DMS 273 treated with DMSO at 0.1 percent for 48 hours (cell line): ENCODE data around the gene MAP4K2.
"Not testable (repeated sequence)": the region's sequence is repeated elsewhere in the genome, so short reads cannot be mapped to it uniquely, and the experiment has no call there.

Experiments used
- DNase-seq: peaks from one replicate; lab custom pipeline; 2025; lab: John Stamatoyannopoulos, UW

The MAP4K2 gene

GRCh38 chr11:64838600-64839334 lies 35.8 kb upstream of the MAP4K2 start:
- no peak for DNase-seq

DNA sequence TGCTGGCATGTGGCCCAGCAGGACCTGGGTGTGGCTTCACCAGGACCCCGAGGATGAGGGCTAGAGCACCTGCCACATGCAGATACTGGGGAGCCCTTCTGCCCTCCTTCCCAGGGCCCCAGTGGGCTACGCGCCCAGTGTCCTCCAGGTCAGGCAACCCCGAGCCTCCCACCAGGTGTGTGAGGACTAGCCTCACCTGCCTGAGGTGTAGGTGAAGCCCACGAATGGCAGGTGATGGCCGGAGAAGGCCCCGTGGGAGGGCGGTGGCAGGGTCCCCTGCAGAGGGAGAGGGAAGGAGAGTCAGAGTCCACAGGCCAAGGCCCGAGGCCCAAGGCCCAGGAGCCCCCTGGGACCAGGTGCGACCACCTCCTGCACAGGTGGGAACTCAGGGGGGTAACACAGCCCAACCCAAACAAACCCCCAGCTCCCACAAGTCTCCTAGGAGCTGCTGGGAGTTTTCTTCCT lies 34.9 kb upstream of the MAP4K2 start:
- DNase-seq, result no peak

- no peak for DNase-seq
These were observed 33.5 kb upstream of the MAP4K2 start for GRCh38 chr11:64836448-64837072.

GRCh38 chr11:64835616-64836447 lies 32.8 kb upstream of the MAP4K2 start:
- DNase-seq, result no peak

DNA sequence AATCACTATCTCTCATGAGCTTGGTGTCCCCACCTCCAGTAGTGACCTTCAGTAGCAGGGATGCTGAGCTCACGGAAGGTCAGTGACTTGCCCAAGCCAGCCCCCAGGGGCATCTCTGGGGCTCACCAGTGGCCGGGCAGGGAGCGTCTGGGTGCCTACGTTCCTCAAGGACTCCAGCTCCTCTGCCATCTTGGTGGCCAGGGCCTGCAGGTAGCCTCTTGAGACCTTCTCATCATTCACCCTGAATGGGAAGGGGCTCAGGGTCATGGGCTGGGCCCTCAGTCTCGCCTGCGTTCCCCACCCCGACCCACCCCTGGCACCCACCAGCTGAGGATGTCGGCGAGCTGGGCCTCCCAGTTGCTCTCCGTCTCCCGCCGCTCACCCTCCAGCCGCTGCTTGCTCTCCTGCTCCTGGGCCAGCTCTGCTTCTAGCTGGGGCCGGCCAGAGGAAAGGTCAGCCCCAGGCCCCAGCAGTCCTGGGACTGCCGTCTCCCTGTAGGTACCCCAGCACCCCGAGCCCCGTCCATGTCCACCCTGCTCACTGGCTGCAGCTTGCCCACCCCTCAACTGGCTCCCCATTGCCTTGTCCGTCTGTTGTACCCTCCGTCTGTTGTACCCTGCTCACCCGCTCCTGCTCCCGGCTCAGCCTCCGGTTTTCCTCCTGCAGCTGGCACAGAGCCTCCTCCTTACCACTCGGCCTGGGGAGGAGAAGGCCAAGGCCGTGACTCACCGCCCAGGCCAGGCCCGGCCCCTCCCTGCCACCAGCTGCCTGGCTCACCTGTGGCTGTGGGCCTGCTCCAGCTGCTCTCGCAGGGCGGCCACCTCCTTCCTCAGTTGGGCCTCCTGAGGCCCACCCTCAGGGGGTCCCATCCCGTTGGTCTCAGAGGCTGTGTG lies 32.0 kb upstream of the MAP4K2 start:
- DNase-seq, result no peak

- DNase-seq, result no peak
These were observed 31.2 kb upstream of the MAP4K2 start for GRCh38 chr11:64834031-64834722.

DNA sequence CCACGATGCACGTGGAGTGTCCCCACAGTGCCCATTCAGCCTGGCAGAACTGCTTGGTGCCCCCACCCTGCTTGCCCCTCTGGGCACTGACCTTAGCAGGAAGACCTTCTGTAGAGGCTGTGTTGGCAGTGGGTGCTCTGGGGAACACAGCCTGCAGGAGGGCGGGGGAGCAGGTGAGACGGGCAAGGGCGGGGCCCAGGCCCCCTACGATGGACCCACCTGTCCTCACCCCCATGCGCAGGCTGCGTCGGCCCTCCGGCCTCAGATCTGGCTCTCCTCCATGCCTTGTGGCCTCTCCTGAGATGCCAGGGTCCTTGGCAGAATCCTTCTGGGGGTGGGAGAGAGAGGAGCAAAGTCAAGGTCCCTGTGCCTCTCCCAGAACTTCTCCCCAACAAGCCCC lies 30.5 kb upstream of the MAP4K2 start:
- DNase-seq, result no peak

DNA sequence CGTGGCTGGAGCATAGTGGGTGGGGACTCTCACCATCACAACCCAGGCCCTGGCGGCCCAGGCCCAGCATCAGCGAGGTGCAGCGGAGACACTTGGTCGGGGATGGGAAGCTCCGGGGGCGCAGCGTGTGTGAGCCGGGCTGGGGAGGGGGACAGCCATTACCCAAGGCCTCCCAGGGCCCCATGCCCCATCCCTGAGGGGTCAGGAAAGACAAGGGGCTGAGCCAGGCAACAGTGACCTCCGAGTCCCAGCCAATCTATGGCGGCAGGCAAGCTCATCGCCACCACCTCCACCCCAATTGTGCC lies 30.1 kb upstream of the MAP4K2 start:
- DNase-seq, result no peak

DNA sequence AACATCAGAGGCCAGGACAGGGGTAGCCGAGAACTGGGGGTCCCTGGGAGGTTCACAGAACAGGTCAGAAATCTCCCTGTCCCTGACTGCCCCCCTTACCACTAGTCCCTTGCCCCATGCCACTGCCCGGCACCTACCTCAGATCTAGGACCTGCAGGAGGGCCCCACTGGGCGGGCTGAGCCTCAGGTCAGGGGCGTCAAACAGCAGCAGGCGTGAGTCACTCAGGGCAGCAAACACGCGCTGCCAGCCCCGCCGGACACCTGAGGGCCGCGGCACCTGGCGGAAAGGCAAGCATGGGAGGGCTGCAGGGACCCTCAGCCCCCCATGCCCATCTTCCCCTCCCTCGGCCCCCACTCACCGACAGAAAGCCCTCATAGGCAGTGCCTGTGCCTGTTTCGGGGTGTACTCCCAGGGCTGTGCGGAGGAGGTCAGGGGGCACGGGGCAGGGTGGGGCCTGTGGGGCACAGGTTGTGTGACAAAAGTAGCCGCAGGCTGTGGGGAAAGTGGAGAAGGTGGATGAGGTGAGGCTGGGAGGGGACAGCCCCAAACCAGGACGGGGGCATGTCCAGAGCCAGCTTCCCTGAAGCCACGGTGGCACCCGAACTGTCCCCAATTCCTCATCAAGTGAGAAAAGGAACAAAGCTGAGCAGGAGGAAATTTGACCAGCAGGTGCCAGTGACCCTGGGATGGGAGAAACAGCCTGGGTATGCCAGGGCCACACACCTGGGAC lies 29.6 kb upstream of the MAP4K2 start:
- no peak for DNase-seq

GRCh38 chr11:64831411-64831891 lies 28.4 kb upstream of the MAP4K2 start:
- DNase-seq, result no peak

- DNase-seq, result no peak
These were observed 26.7 kb upstream of the MAP4K2 start for GRCh38 chr11:64829536-64830251.

GRCh38 chr11:64827451-64827839 lies 24.4 kb upstream of the MAP4K2 start:
- no peak for DNase-seq

- DNase-seq, result no peak
These were observed 23.8 kb upstream of the MAP4K2 start for GRCh38 chr11:64826578-64827450.

DNA sequence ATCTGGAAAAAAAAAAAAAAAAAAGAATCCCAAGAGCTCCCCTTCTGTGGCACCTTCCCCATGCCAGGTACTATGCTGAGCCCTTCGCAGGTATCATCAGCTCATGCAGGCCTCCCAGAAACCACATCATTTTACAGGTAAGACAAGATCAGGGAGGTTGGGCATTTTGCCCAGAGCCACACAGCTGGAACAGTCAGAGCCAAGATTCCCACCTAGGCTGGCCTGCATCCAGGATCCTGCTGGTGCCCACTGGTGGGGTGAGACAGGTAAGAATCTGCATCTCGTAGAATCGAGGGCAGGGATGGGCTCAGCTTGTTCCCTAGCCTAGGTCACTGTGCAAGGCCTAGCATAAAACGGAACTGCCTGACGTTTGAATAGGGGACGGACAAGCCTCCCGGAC lies 23.0 kb upstream of the MAP4K2 start:
- DNase-seq, result no peak

DNA sequence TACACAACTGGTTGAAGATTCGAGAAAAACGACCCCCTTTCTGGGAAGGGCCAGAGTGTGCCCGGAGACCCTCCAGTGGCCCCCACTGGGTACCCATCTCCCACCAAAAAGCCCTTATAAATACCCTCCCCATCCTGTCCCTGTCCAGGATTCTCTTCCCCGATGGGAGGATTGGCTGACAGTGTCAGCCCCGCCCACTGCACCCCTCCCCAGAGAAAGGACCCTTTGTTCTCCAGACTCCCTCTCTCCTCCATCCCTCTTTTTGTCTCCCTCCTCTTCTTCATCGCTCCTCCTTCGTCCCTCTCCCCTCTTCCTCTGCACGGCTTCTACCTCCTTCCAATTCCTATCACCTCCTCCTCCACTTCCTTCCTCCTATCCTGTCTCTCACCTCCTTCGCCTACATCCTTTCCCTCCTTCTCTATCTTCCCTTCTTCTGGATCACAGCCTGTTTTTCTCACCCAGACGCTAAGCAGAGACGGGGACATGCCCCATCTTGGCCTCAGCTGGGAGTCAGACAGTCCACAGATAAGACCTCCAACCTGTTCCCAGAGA lies 20.6 kb upstream of the MAP4K2 start:
- DNase-seq, result no peak

GRCh38 chr11:64817476-64817875 lies 14.5 kb upstream of the MAP4K2 start:
- DNase-seq, result no peak

DNA sequence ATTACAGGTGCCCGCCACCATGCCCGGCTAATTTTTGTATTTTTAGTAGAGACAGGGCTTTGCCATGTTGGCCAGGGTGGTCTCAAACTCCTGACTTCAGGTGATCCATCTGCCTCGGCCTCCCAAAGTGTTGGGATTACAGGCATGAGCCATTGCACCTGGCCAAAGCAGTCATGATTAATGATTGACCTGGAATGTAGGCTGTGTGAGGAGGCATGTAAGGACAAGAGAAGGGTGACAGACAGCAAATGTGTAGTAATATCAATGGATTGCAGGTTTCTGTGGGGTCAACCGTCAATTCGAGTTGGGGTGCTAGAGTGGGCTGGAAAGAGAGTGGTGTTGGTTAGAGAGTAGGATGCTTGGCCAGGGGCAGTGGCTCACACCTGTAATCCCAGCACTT lies 12.4 kb upstream of the MAP4K2 start:
- not testable (repeated sequence) for DNase-seq

DNA sequence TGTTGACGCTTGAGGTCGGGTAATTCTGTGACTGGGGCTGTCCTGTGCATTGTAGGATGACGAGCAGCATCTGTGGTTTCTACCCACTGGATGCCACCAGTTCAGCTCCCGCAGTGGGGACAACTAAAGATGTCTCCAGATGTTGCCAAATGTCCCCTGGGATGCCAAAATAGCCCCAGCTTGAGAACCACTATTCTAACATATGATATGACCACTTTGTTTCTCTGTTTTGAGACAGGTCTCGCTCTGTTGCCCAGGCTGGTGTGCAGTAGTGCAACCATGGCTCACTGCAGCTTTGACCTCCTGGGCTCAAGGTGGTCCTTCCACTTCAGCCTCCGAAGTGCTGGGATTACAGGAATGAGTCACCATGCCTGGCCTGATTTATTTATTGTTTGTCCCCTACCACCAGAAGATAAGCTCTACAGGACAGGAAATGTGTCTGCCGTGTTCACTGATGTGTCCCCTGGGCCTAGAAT lies 11.7 kb upstream of the MAP4K2 start:
- DNase-seq, result no peak
